Endothelial cell of umbilical vein (primary cell): Measurements from ENCODE around the gene SNAP23.

Experiments
- CTCF ChIP-seq, 2 donors: IDR thresholded peaks; 1 replicate in 1 of 2; 2 replicates in 1 of 2; pipeline ENCODE4 v1.5.1; 2011; ENCODE audit warnings: low read length in 2 of 2, mild to moderate bottlenecking in 2 of 2, moderate library complexity in 2 of 2, control low read depth in 1 of 2, inconsistent platforms in 1 of 2, low read depth in 1 of 2; ENCODE audit not compliant: insufficient read depth in 1 of 2; ENCODE audit errors: extremely low read depth in 1 of 2
- EZH2 ChIP-seq: IDR thresholded peaks from 2 replicates; pipeline ENCODE4 v1.6.1; 2012; ENCODE audit warnings: borderline replicate concordance, low read depth, mild to moderate bottlenecking, moderate library complexity, low read length, inconsistent platforms; ENCODE audit not compliant: severe bottlenecking
- GATA2 ChIP-seq: IDR thresholded peaks from 2 replicates; pipeline ENCODE4 v1.7.0; 2011; ENCODE audit warnings: low read depth, mild to moderate bottlenecking, moderate library complexity, mixed read lengths, low read length; ENCODE audit not compliant: insufficient read length, insufficient read depth
- POLR2AphosphoS5 ChIP-seq: IDR thresholded peaks from 2 replicates; pipeline ENCODE4 v1.6.1; 2012; ENCODE audit warnings: low read depth, mild to moderate bottlenecking, control low read depth, low read length, moderate library complexity; ENCODE audit not compliant: insufficient read depth

GRCh38 chr15:42504631-42505030, 9.2 kb downstream of the SNAP23 start:
- no peak for TF ChIP-seq EZH2
- no peak for TF ChIP-seq CTCF (IDR thresholded peaks at IDR 0.05; ENCODE audit: extremely low read depth in 1 of 2, insufficient read depth in 1 of 2, low read depth in 1 of 2, low read length in 2 of 2)
- no peak for TF ChIP-seq GATA2
- no peak for TF ChIP-seq POLR2AphosphoS5
